Raji (cell line): ENCODE measurements around the gene PRRC2C.

Source experiments
- POLR2A ChIP-seq: IDR thresholded peaks from 2 replicates; pipeline ENCODE4 v1.6.1; 2011; ENCODE audit warnings: low read depth, low read length, control low read depth; ENCODE audit not compliant: insufficient read depth

The PRRC2C gene

GRCh38 chr1:171485375-171486047, at the start of gene PRRC2C:
TSS of gene PRRC2C (plus strand) at chr1:171485530. CDS start at chr1:171512089, 26,559 bp downstream.
- peak; percentile 86 for TF ChIP-seq POLR2A

- TF ChIP-seq POLR2A, result no peak
Measured at GRCh38 chr1:171438441-171438840, 46.9 kb upstream of the PRRC2C start.

DNA sequence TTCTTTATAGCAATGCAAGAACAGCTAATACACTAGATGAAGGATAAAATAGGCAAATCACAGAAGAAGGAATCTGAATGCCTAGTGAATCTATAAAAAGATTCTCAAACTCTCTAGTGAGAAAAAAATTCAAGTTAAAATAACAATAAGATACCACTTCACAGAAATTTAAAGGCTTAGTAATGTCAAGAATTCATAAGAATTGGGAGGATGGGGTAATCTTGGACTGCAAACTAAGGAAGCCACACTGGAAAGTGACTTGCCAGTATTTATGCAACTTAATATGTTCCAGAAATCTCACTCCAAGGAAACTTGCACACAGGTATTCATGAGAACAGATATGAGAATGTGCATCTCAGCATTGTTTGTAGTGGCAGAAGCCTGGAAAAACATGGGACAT, 38.9 kb upstream of the PRRC2C start:
- no peak for TF ChIP-seq POLR2A

DNA sequence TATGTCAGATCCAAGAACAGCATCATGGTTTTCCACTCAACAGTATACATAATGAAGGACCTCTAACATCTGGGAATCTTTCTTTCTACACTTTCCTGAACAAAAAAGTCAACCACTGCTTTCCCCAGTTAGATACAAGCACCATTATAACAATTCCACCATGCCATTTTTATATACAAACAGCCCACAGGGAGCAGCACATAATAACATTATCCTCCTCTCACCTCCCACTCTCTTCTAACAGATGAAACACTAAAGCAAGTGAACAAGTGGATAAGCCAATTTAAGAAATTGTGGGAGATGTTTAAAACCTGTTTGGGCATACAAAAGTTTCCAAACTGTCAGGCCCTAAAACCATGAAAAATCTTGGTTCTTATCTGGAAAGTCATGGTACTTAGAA, 29.4 kb upstream of the PRRC2C start:
- TF ChIP-seq POLR2A, result no peak

DNA sequence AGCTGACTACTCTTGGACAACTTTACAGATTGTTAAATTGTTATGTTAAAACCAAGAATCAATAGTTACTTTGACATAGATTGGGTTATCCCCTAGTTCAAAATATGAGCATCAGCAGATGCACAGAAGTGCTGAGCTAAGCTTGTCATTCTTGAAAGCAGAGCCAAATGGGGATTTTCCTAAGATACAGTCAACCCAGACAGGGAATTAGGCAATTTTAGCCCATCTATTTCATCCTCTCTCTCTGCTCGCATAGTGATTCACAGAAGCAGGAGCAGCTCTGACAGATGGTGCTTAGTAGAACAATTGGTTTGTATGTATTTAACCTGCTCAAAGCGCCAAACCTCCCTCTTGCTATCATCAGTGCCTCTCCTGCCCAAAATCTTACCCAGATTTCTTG, 27.9 kb upstream of the PRRC2C start:
- no peak for TF ChIP-seq POLR2A

DNA sequence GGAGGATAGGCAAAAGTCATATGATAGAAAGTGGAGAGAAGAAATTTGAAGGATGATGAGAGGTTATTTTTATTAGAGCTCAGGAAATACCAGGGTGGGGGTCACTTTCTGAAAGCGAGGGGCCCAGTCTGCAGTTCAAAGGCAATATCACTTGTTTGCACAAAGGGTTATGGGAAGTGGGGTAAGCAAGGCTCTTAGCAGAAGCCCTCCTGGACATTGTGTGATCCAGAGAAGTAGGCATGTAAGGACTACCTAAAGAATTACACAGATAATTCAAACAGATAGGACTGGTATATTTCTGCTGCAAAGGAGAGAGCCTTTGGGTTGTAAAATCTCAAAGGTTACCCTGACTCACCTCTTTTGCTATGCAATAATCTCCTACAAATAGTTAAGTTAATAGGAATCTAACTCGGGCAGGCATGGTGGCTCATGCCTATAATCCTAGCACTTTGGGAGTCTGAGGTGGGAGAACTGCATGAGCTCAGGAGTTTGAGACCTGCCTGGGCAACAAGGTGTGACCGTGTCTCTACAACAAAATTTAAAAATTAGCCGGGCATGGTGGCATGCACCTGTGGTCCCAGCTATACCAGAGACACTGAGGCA, 25.2 kb upstream of the PRRC2C start:
- no peak for TF ChIP-seq POLR2A

GRCh38 chr1:171467626-171468025, 17.7 kb upstream of the PRRC2C start:
- no peak for TF ChIP-seq POLR2A

DNA sequence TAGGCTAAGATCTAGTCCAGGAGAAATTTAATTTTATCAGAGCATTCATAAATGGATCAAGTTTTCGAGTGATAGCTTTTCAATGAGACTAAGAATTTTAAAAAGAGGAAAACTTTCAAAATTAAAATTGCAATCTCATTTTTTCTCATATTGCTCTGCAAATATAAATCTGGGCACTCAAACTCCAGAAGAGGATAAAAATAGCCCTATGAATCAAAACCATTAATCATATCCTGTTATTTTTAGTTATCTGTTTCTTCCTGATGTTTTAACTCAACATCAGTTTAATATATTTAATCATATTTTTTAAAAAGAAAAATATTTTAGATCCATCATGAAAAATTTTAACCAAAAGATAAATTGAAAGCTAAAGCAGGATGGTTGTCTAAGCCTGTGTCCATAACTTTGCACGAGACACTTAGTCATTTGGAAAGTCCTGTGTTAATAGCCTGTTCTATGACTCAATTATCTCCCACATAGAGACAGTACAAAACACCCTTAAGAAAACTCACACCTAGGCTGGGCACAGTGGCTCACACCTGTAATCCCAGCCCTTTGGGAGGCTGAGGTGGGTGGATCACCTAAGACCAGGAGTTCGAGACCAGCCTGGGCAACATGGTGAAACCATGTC, 17.1 kb upstream of the PRRC2C start:
- no peak for TF ChIP-seq POLR2A

- no peak for TF ChIP-seq POLR2A
Measured at GRCh38 chr1:171470726-171471125, 14.6 kb upstream of the PRRC2C start.

DNA sequence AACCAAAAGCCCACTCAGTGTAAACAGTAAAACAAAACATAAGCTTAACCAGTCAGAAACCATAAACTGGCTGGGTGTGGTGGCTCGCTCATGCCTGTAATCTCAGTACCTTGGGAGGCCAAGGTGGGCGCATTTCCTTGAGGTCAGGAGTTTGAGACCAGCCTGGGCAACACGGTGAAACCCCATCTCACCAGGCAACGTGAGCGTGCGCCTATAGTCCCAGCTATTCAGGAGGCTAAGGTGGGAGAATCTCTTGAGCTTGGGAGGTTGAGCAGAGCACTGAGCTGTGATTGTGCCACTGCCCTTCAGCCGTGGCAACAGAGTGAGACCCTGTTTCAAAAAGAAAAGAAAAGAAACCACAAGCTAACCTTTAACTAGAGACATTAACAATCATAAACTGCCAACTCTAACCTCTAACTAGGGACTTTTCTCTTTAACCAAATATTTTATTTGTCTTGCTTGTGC, 13.1 kb upstream of the PRRC2C start:
- TF ChIP-seq POLR2A, result no peak

- no peak for TF ChIP-seq POLR2A
Measured at GRCh38 chr1:171476829-171477228, 8.5 kb upstream of the PRRC2C start.

DNA sequence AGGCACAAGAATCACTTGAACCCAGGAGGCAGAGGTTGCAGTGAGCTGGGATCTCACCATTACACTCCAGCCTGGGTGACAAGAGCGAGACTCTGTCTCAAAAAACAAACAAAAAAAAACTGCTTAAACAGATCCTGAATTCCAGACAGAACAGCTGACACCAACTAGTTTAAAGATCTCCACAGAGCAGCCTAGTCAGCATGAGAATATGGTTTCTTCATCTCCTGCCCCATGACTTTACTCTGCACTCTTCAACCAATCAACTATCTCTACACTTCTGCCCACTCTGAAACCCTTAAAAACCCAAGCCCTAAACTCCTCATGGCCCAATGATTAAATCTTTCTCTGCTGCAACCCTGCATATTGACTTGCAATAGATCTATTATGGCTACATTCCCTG, 7.5 kb upstream of the PRRC2C start:
- no peak for TF ChIP-seq POLR2A

- no peak for TF ChIP-seq POLR2A
Measured at GRCh38 chr1:171480035-171480434, 5.3 kb upstream of the PRRC2C start.

GRCh38 chr1:171484760-171485374, 463 bp upstream of the PRRC2C start:
- no peak for TF ChIP-seq POLR2A

DNA sequence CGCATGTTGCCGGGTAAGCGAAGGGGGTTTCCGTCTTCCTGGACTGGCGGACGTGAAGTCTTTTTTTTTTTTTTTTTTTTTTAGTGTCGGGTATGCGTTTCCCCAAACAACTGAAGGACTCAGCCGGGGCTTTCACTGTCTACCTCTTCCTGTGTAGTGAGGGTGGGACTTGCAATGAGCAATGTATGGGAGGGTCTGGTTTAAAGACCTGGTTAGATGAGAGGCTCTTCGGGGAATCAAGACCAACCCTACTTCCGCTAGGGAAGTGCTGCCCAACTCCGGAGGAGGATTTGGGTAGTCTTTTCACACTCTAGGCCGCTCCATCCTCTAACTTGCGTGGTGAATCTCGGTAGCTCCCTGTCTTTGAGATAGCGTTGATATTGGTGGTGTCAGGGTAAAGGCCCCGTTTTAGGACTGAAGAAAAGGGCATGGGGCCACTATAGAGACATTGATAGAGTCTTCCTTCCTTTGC, 754 bp downstream of the PRRC2C start:
- TF ChIP-seq POLR2A, result no peak

DNA sequence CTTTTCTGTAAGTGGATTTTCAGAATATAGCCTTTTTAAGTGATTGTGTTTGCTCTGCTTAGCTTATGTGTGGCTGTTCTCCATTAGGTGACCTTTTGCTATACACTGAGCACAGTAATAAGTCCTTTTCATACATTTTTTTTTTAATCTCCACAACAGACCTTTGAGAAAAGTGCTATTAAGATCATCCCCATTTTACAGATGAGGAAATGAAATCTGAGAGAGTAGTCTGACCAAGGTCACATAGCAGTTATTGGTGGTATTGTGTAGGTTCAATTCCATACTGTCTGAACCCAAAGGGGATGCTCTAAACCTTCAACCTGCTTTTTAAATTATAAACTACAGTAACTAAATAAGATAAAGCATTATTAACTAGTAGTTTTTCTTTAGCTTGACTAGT, 1.7 kb downstream of the PRRC2C start:
- TF ChIP-seq POLR2A, result no peak
